ENCODE measurements around the gene UBR3.

- no peak for TF ChIP-seq CTCF (IDR thresholded peaks at IDR 0.05; ENCODE audit: insufficient read depth, low read length)
- no peak for TF ChIP-seq REST (IDR thresholded peaks at IDR 0.05; ENCODE audit: insufficient replicate concordance, low read depth)
- TF ChIP-seq SPI1 (IDR thresholded peaks at IDR 0.05; ENCODE audit: borderline replicate concordance, low read depth): peak; percentile 67; the same call in 1 of the 2 replicates
- no peak for TF ChIP-seq GABPA (IDR thresholded peaks at IDR 0.05; ENCODE audit: low read depth)
- peak; percentile 25; the same call in 1 of the 2 replicates for TF ChIP-seq POLR2AphosphoS5 (IDR thresholded peaks at IDR 0.05; ENCODE audit: low read depth)
These were observed 134.7 kb downstream of the UBR3 start for GRCh38 chr2:169961911-169962310.

Data from HL-60 (cell line).